ENCODE results near the gene POC1B.

DNA sequence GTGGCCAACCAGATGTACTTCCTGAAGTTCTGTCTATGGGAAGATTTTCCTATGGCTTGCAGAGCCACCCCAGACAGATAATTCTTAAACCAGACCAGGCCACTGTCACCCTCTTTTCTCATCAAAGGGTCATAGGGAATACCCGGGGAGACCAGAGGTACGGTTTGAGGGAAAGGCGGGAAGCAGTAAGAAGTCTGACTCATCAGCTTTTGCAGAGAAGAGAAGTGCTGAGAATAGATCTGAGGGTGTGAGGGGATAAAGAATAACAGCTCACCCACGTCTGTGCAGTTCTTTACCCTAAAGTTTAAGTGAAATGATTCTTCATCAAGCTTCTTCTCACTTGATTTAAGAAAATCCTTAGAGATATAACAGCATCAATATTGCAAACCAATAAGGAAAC lies 21.3 kb upstream of the POC1B start:
- TF ChIP-seq, protein P1, sequence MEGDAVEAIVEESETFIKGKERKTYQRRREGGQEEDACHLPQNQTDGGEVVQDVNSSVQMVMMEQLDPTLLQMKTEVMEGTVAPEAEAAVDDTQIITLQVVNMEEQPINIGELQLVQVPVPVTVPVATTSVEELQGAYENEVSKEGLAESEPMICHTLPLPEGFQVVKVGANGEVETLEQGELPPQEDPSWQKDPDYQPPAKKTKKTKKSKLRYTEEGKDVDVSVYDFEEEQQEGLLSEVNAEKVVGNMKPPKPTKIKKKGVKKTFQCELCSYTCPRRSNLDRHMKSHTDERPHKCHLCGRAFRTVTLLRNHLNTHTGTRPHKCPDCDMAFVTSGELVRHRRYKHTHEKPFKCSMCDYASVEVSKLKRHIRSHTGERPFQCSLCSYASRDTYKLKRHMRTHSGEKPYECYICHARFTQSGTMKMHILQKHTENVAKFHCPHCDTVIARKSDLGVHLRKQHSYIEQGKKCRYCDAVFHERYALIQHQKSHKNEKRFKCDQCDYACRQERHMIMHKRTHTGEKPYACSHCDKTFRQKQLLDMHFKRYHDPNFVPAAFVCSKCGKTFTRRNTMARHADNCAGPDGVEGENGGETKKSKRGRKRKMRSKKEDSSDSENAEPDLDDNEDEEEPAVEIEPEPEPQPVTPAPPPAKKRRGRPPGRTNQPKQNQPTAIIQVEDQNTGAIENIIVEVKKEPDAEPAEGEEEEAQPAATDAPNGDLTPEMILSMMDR (optimal IDR thresholded peaks at IDR 0.05 in 1 of 3, IDR thresholded peaks at IDR 0.05 in 1 of 3, conservative IDR thresholded peaks at IDR 0.05 in 1 of 3; ENCODE audit: extremely low read depth in 1 of 3, insufficient read depth in 2 of 3, low read length in 3 of 3), result no peak
- no peak for TF ChIP-seq EZH2 (IDR thresholded peaks at IDR 0.05; ENCODE audit: low read length)

All from keratinocyte (primary cell).